ENCODE measurements around the gene PKNOX2.

Gene PKNOX2

GRCh38 chr11:125200441-125200840, 35.9 kb downstream of the PKNOX2 start:
- no peak for DNase-seq (ENCODE audit: extremely low read depth, low read depth)
- H3K4me3 ChIP-seq (replicated peaks; ENCODE audit: low read depth, low read length), result no peak overlapping the region
- TF ChIP-seq CTCF (IDR thresholded peaks at IDR 0.05; ENCODE audit: low read depth, low read length, missing control alignments), result no peak

DNA sequence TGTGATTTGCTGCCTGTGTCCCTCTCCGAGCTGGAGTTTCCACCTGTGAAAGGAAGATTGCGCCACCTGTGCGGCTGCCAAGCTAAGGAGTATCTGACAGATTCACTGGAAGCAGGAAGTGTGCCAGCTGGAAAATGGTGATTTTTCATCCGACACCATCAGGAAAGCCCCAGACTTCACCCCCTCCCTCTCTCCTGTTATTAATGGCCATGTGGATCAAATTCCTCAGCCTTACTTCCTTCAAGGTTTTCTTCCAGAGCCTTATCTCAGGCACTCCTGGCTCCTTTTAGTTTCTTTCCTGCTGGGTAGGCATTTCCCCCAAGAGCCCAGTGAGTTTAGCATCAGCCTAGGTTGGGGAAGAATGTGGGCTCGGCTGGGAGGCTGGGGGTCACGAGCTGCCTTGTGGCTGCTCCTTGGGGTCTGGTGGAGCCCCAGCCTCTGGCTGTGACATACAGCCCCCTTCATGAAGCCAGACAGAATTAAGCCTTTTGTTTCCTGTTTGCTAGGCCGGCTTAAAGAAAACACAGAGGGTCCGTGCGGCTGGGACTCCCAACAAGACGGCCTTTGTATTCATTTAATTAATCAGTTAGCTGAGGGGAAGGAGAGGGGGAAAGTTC, 37.1 kb downstream of the PKNOX2 start:
- no peak for DNase-seq (ENCODE audit: extremely low read depth, low read depth)
- no peak for TF ChIP-seq CTCF (IDR thresholded peaks at IDR 0.05; ENCODE audit: low read depth, low read length, missing control alignments)

DNA sequence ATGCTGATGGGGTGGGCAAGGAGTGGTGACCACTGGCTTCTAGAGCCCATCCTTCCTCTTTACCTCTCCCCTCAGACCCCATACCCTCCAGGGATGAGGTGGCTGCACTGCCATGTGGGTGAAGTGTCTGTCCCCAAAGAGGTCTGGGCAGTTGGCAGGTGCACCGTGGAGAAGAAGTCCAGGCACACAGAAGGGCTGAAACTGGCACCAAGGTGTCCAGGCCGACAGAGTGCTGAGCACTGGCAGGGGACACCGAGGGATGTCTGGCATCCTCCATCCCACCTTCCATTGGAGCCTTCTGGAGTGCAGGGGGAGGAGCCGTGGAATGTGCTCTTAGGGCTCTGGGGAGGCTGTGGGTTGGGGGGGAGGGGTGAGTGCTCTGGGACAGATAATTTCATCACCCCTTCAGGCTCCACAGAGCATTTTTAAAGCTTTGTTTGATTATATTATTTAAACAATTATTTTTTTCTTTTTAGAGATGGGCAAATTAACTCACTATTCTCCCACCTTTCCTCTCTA, 37.9 kb downstream of the PKNOX2 start:
- H3K4me3 ChIP-seq (replicated peaks; ENCODE audit: low read depth, low read length), result no peak overlapping the region
- no peak for TF ChIP-seq CTCF (IDR thresholded peaks at IDR 0.05; ENCODE audit: low read depth, low read length, missing control alignments)
- no peak for DNase-seq (ENCODE audit: extremely low read depth, low read depth)

More for the DNA sequence above, 37.1 kb downstream of the PKNOX2 start:
- no peak overlapping the region for H3K4me3 ChIP-seq (replicated peaks; ENCODE audit: low read depth, low read length)

DNA sequence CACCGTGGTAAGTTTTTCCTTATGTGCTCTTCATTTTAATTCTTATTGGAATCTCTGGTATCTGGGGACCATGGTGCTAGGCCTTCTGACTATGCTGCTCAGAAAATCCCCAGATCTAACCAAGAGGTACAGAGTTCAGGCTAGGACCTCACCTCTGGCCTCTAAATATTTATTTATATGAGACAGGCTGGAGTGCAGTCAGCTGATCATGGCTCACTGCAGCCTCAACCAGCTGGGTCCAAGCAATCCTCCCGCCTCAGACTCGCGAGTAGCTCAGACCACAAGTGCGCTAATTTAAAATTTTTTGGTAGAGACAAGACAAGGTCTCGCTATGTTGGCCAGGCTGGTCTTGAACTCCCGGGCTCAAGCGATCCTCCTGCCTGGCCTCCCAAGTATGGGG, 38.4 kb downstream of the PKNOX2 start:
- H3K4me3 ChIP-seq (replicated peaks; ENCODE audit: low read depth, low read length), result no peak overlapping the region
- no peak for TF ChIP-seq CTCF (IDR thresholded peaks at IDR 0.05; ENCODE audit: low read depth, low read length, missing control alignments)
- DNase-seq (ENCODE audit: extremely low read depth, low read depth), result no peak

DNA sequence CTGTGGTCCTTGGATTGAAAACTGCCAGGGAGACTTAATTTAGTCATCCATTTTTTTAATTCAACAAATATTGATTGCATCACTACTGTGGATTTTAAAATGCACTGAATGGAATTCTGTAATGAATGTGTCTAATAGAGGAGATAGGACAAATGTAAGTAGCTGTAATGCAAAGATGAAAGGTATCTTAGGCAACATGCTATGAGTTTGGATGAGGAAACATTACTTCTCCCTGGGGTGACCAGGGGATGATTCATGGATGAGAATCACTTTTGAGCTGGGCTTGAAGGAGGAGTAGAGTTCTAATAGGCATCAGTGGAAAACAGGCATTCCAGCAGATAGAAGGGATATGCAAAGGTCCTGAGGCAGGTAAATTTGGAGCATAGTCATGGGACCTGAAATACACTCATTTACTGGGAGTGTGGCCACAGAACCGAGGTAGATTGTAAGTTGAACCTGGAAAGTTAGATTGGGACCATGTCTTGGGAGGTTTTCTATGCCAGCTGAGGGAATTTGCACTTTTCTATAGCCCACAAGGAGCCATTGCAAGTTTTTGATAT, 43.4 kb downstream of the PKNOX2 start:
- TF ChIP-seq CTCF (IDR thresholded peaks at IDR 0.05; ENCODE audit: low read depth, low read length, missing control alignments), result no peak
- H3K4me3 ChIP-seq (replicated peaks; ENCODE audit: low read depth, low read length), result no peak overlapping the region
- no peak for DNase-seq (ENCODE audit: extremely low read depth, low read depth)

- DNase-seq (ENCODE audit: extremely low read depth, low read depth), result no peak
- TF ChIP-seq CTCF (IDR thresholded peaks at IDR 0.05; ENCODE audit: low read depth, low read length, missing control alignments), result no peak
- H3K4me3 ChIP-seq (replicated peaks; ENCODE audit: low read depth, low read length), result no peak overlapping the region
Measured at GRCh38 chr11:125210066-125210465, 45.5 kb downstream of the PKNOX2 start.

All from HFF-Myc (cell line).